ENCODE results near the gene LRRC23.
A peak's percentile ranks its signal among the peaks of the same experiment; 100 is the strongest.

DNA sequence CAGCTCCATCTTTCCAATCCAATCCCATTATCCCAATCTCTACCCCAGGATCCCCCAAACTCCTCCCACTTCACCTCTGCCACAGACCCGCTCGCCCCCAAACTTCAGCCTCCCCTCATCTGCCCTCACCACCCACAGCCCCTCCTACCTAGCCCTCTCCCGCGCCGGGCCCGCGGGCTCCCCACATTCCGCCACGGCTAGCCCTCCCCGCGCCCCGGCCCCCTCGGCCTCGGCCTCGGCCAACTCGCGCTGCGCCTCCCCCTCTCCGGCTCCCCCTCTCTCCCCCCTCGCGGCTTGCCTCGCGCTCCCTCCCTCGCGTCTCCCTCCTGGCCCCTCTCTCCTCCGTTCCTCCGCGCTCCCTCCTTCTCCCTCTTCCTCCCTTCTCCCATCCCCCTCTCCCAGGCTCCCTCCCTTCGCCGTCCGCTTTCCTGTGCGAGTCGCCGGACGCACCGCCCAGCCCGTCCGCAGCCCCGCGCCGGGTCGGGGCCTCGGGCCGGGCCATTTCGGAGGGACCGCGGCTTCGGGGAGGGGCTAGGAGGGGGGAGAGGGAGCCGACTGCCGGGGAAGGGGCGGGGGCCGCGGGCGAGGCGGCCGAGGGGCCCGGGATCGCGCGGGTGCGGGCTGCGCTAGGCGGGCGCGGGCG, 22.9 kb downstream of the LRRC23 start, which contains the start of gene ATN1:
- TF ChIP-seq, protein P1, sequence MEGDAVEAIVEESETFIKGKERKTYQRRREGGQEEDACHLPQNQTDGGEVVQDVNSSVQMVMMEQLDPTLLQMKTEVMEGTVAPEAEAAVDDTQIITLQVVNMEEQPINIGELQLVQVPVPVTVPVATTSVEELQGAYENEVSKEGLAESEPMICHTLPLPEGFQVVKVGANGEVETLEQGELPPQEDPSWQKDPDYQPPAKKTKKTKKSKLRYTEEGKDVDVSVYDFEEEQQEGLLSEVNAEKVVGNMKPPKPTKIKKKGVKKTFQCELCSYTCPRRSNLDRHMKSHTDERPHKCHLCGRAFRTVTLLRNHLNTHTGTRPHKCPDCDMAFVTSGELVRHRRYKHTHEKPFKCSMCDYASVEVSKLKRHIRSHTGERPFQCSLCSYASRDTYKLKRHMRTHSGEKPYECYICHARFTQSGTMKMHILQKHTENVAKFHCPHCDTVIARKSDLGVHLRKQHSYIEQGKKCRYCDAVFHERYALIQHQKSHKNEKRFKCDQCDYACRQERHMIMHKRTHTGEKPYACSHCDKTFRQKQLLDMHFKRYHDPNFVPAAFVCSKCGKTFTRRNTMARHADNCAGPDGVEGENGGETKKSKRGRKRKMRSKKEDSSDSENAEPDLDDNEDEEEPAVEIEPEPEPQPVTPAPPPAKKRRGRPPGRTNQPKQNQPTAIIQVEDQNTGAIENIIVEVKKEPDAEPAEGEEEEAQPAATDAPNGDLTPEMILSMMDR (IDR thresholded peaks at IDR 0.05), result no peak
- no peak for TF ChIP-seq MYC (IDR thresholded peaks at IDR 0.05; ENCODE audit: borderline replicate concordance, low read length)
- no peak for TF ChIP-seq SMC3 (IDR thresholded peaks at IDR 0.05)
- TF ChIP-seq POLR2A (IDR thresholded peaks at IDR 0.05; ENCODE audit: low read length), result peak; percentile 67
- TF ChIP-seq RFX5 (IDR thresholded peaks at IDR 0.05), result no peak
- no peak for TF ChIP-seq JUNB (IDR thresholded peaks at IDR 0.05)

Data from A549 (cell line).